Caco-2 (cell line): ENCODE results near the gene PALM2AKAP2. TPM values are rescaled to one million over a fixed set of nuclear protein-coding genes. Genes with fewer than 3 reads are reported as not detected.

Experiments
- BruUV-seq: library from RNA; stranded (reverse); fragments of 400-500 nt; replicated peaks from 2 replicates; lab custom pipeline; 2021; lab: Mats Ljungman, UMichigan
- CTCF ChIA-PET: fragments of 300-600 bp; sonication (Branson Sonifier 250); formaldehyde crosslinking; loops from one replicate; lab custom pipeline; 2022; ENCODE audit warnings: antibody characterized with exemption; lab: Charles Lee
- POLR2A ChIA-PET: fragments of 300-600 bp; sonication (Branson Sonifier 250); formaldehyde crosslinking; loops from one replicate; lab custom pipeline; 2022; ENCODE audit warnings: antibody characterized with exemption; lab: Charles Lee
- DNase-seq, 2 experiments: peaks; one replicate each; pipeline versions ENCODE4 v3.0.0 to v3.0.0-alpha.2; 2020 to 2022
- H3K27me3 ChIP-seq: replicated peaks from 2 replicates; pipeline ENCODE4 v1.6.0; 2011; ENCODE audit warnings: low read length; ENCODE audit not compliant: control insufficient read depth, insufficient read depth
- H3K36me3 ChIP-seq: 2 replicates; pipeline ENCODE4 v1.5.1; 2011; ENCODE audit warnings: low read length; ENCODE audit not compliant: control insufficient read depth, insufficient read depth
- H3K4me1 ChIP-seq: fragments of 250-450 bp; sonication (Bioruptor Pico); 2 replicates; pipeline ENCODE4 v1.5.1; 2020; ENCODE audit warnings: mild to moderate bottlenecking
- H3K4me3 ChIP-seq: 2 replicates; pipeline ENCODE4 v1.5.1; 2011; ENCODE audit warnings: low read depth, mild to moderate bottlenecking, control low read depth, low read length
- H3K9me3 ChIP-seq: fragments of 250-450 bp; sonication (Bioruptor Pico); 2 replicates; pipeline ENCODE4 v1.5.1; 2020; ENCODE audit warnings: mild to moderate bottlenecking, moderate library complexity
- H3K27ac Mint-ChIP-seq: one replicate; pipeline ENCODE4 v1.8.0; 2022; ENCODE audit warnings: mixed read lengths; ENCODE audit not compliant: unreplicated experiment
- H3K27me3 Mint-ChIP-seq: one replicate; pipeline ENCODE4 v1.8.0; 2022; ENCODE audit warnings: mixed read lengths; ENCODE audit not compliant: insufficient read depth, unreplicated experiment
- H3K36me3 Mint-ChIP-seq: one replicate; pipeline ENCODE4 v1.8.0; 2022; ENCODE audit warnings: mild to moderate bottlenecking, mixed read lengths; ENCODE audit not compliant: insufficient read depth, unreplicated experiment
- H3K4me1 Mint-ChIP-seq: one replicate; pipeline ENCODE4 v1.8.0; 2022; ENCODE audit warnings: low read depth, mixed read lengths; ENCODE audit not compliant: unreplicated experiment
- H3K4me3 Mint-ChIP-seq: one replicate; pipeline ENCODE4 v1.8.0; 2022; ENCODE audit warnings: mild to moderate bottlenecking, moderate library complexity, mixed read lengths; ENCODE audit not compliant: unreplicated experiment
- H3K9me3 Mint-ChIP-seq: one replicate; pipeline ENCODE4 v1.8.0; 2022; ENCODE audit warnings: mixed read lengths; ENCODE audit not compliant: unreplicated experiment
- CTCF ChIP-seq, 2 experiments: fragments of 200-600 bp in 1 of 2; IDR thresholded peaks; 1 replicate in 1 of 2; 2 replicates in 1 of 2; pipeline versions ENCODE4 v1.5.1 to v1.8.0; 2011 to 2022; ENCODE audit warnings: antibody characterized with exemption in 1 of 2, control low read depth in 1 of 2, inconsistent platforms in 1 of 2, low read depth in 1 of 2, low read length in 1 of 2, mild to moderate bottlenecking in 1 of 2, moderate library complexity in 1 of 2; ENCODE audit not compliant: insufficient read depth in 1 of 2, severe bottlenecking in 1 of 2, unreplicated experiment in 1 of 2
- intact Hi-C: fragments of 100-400 bp; cut with micrococcal nuclease; formaldehyde crosslinking; loops from one replicate; pipeline ENCODE4 v1.10.0; 2022; ENCODE audit not compliant: unreplicated experiment
- total RNA-seq: library from RNA; stranded (reverse); gene quantifications from 2 replicates; pipeline ENCODE4 v1.2.3, GENCODE V29; 2022

The PALM2AKAP2 gene
- total RNA-seq, 1 experiment from 2014 or later: 0.54 TPM

- intact Hi-C loops: no loop called here
- POLR2A ChIA-PET: no interaction called here
- no peaks in the 10 kb centered on the region for H3K9me3 ChIP-seq
- H3K9me3 Mint-ChIP-seq: no peaks in the 10 kb centered on the region
- CTCF ChIA-PET: no interaction called here
- no peak for DNase-seq
- BruUV-seq: no TSS peak
- no peaks in the 10 kb centered on the region for H3K27me3 ChIP-seq
- H3K27me3 Mint-ChIP-seq: peaks cover under 1% of the 10 kb centered on the region
- TF ChIP-seq CTCF (IDR thresholded peaks at IDR 0.05; ENCODE audit: insufficient read depth in 1 of 2, low read depth in 1 of 2, low read length in 1 of 2, severe bottlenecking in 1 of 2, unreplicated experiment in 1 of 2): no peak
- no peaks in the 10 kb centered on the region for H3K36me3 Mint-ChIP-seq
- H3K4me1 ChIP-seq: peaks cover 7% of the 10 kb centered on the region; the same call in 1 of the 2 replicates
- no peak overlapping the region for H3K27ac Mint-ChIP-seq
- H3K4me1 Mint-ChIP-seq: peaks cover 9% of the 10 kb centered on the region
- no peak overlapping the region for H3K4me3 ChIP-seq
- no peaks in the 10 kb centered on the region for H3K36me3 ChIP-seq
- H3K4me3 Mint-ChIP-seq: no peak overlapping the region
Measured at GRCh38 chr9:109795613-109796012, 15.6 kb downstream of the PALM2AKAP2 start.

- no peaks in the 10 kb centered on the region for H3K36me3 Mint-ChIP-seq
- H3K4me3 Mint-ChIP-seq: no peak overlapping the region
- Histone ChIP-seq H3K4me1 (peaks cover 7% of the 10 kb centered on the region; the same call in 1 of the 2 replicates), H3K4me3 (no peak overlapping the region), H3K9me3 (no peaks in the 10 kb centered on the region), H3K36me3 (no peaks in the 10 kb centered on the region), H3K27me3 (no peaks in the 10 kb centered on the region)
- intact Hi-C loops: no loop called here
- DNase-seq: no peak
- no peak for TF ChIP-seq CTCF (IDR thresholded peaks at IDR 0.05; ENCODE audit: insufficient read depth in 1 of 2, low read depth in 1 of 2, low read length in 1 of 2, severe bottlenecking in 1 of 2, unreplicated experiment in 1 of 2)
- H3K9me3 Mint-ChIP-seq: no peaks in the 10 kb centered on the region
- no TSS peak for BruUV-seq
- no peak overlapping the region for H3K27ac Mint-ChIP-seq
- H3K4me1 Mint-ChIP-seq: peaks cover 9% of the 10 kb centered on the region
- CTCF ChIA-PET: no interaction called here
- peaks cover 2% of the 10 kb centered on the region for H3K27me3 Mint-ChIP-seq
- POLR2A ChIA-PET: no interaction called here
Measured at GRCh38 chr9:109796078-109796477, 16.1 kb downstream of the PALM2AKAP2 start.

- Histone ChIP-seq H3K36me3 (no peaks in the 10 kb centered on the region), H3K27me3 (no peaks in the 10 kb centered on the region), H3K9me3 (no peaks in the 10 kb centered on the region), H3K4me1 (peaks cover 7% of the 10 kb centered on the region; the same call in 1 of the 2 replicates), H3K4me3 (no peak overlapping the region)
- CTCF ChIA-PET: no interaction called here
- no TSS peak for BruUV-seq
- no peaks in the 10 kb centered on the region for H3K9me3 Mint-ChIP-seq
- TF ChIP-seq CTCF (IDR thresholded peaks at IDR 0.05; ENCODE audit: insufficient read depth in 1 of 2, low read depth in 1 of 2, low read length in 1 of 2, severe bottlenecking in 1 of 2, unreplicated experiment in 1 of 2): no peak
- intact Hi-C loops: no loop called here
- H3K36me3 Mint-ChIP-seq: no peaks in the 10 kb centered on the region
- H3K4me3 Mint-ChIP-seq: no peak overlapping the region
- H3K27ac Mint-ChIP-seq: no peak overlapping the region
- H3K27me3 Mint-ChIP-seq: peaks cover 2% of the 10 kb centered on the region
- POLR2A ChIA-PET: no interaction called here
- peaks cover 9% of the 10 kb centered on the region for H3K4me1 Mint-ChIP-seq
- no peak for DNase-seq
Measured at GRCh38 chr9:109797006-109797405, 17.0 kb downstream of the PALM2AKAP2 start.
